Breast epithelium (tissue), 3 donors: Measurements from ENCODE around the gene NR1H2.

ENCODE experiments used
- CTCF ChIP-seq, 3 donors: fragments of 450-650 bp; IDR thresholded peaks; one replicate each; pipeline ENCODE4 v1.5.1; 2016 to 2017; ENCODE audit warnings: antibody characterized with exemption in 3 of 3, mild to moderate bottlenecking in 3 of 3, moderate library complexity in 3 of 3
- POLR2A ChIP-seq: fragments of 450-650 bp; IDR thresholded peaks from one replicate; pipeline ENCODE4 v1.6.1; 2016; ENCODE audit warnings: antibody characterized with exemption, mild to moderate bottlenecking, moderate library complexity
- POLR2AphosphoS5 ChIP-seq, 3 donors: sonication (generic); formaldehyde crosslinking; IDR thresholded peaks; one replicate each; pipeline ENCODE4 v1.6.1; 2017; ENCODE audit warnings: antibody characterized with exemption in 3 of 3

GRCh38 chr19:50340331-50340730 lies 35.9 kb upstream of the NR1H2 start:
- TF ChIP-seq POLR2AphosphoS5 (IDR thresholded peaks at IDR 0.05) (no peak), CTCF (IDR thresholded peaks at IDR 0.05) (no peak), POLR2A (no peak)
